Type B pancreatic cell (in vitro differentiated cells): ENCODE results near the gene PLCB3. TPM values are rescaled to one million over a fixed set of nuclear protein-coding genes. Genes with fewer than 3 reads are reported as not detected.

ENCODE experiments used
- DNase-seq: peaks from one replicate; pipeline ENCODE4 v3.0.0; 2021; ENCODE audit warnings: mixed read lengths; ENCODE audit not compliant: unreplicated experiment; ENCODE audit errors: extremely low spot score
- H3K27ac Mint-ChIP-seq: 2 replicates; pipeline ENCODE4 v1.8.0; 2021; ENCODE audit warnings: mild to moderate bottlenecking, mixed read lengths
- H3K27me3 Mint-ChIP-seq: 2 replicates; pipeline ENCODE4 v1.8.0; 2021; ENCODE audit warnings: mixed read lengths
- H3K36me3 Mint-ChIP-seq: 2 replicates; pipeline ENCODE4 v1.8.0; 2021; ENCODE audit warnings: mixed read lengths
- H3K4me1 Mint-ChIP-seq: one replicate; pipeline ENCODE4 v1.8.0; 2021; ENCODE audit warnings: mixed read lengths; ENCODE audit not compliant: unreplicated experiment
- H3K4me3 Mint-ChIP-seq: 2 replicates; pipeline ENCODE4 v1.8.0; 2021; ENCODE audit warnings: mild to moderate bottlenecking, mixed read lengths
- H3K9me3 Mint-ChIP-seq: 2 replicates; pipeline ENCODE4 v1.8.0; 2021; ENCODE audit warnings: mixed read lengths
- total RNA-seq: library from RNA; stranded (reverse); gene quantifications from 2 replicates; pipeline ENCODE4 v1.2.1, GENCODE V29; 2021; ENCODE audit warnings: low replicate concordance
- TF ChIP-seq, protein P1 (sequence below): fragments of 200-600 bp; sonication (generic); conservative IDR thresholded peaks from 2 replicates; pipeline ENCODE4 v1.5.0; 2021; ENCODE audit warnings: antibody characterized with exemption, mild to moderate bottlenecking

The PLCB3 gene
- total RNA-seq, 1 donor from 2014 or later: 40.7 TPM

DNA sequence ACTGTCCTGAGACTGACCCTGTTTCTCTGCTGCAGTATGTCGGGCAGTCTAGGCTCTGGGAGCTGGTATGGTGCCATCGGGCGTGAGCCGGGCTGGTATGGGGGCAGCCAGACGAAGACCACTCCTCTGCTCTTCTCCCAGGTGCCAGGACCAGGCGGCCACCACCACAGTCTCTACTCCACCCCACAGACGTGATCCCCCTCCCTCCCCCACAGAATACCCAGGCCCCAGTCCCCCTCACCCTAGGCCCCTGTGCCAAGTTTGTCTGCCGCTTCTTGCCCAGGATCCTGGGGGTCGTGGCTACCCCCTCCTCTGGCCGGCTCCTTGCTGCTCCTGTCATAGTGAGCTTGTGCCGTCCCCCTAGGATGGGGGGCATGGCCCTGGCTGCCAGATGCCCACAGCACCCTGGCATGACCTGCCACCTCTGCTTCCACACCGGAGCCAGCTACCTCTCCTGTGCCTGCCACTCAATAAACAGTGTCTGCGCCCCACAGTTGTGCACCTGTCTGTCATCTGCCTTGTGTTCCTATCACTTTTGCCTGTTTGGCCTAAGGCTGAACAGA is 37.8 kb downstream of the PLCB3 start:
- TF ChIP-seq, protein P1, sequence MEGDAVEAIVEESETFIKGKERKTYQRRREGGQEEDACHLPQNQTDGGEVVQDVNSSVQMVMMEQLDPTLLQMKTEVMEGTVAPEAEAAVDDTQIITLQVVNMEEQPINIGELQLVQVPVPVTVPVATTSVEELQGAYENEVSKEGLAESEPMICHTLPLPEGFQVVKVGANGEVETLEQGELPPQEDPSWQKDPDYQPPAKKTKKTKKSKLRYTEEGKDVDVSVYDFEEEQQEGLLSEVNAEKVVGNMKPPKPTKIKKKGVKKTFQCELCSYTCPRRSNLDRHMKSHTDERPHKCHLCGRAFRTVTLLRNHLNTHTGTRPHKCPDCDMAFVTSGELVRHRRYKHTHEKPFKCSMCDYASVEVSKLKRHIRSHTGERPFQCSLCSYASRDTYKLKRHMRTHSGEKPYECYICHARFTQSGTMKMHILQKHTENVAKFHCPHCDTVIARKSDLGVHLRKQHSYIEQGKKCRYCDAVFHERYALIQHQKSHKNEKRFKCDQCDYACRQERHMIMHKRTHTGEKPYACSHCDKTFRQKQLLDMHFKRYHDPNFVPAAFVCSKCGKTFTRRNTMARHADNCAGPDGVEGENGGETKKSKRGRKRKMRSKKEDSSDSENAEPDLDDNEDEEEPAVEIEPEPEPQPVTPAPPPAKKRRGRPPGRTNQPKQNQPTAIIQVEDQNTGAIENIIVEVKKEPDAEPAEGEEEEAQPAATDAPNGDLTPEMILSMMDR: no peak
- peaks cover 10% of the 10 kb centered on the region for H3K36me3 Mint-ChIP-seq
- no peaks in the 10 kb centered on the region for H3K9me3 Mint-ChIP-seq
- H3K27ac Mint-ChIP-seq: no peak overlapping the region
- H3K4me1 Mint-ChIP-seq: peaks cover 9% of the 10 kb centered on the region
- DNase-seq: no peak
- H3K27me3 Mint-ChIP-seq: peaks cover 41% of the 10 kb centered on the region
- peak overlapping the region; percentile 44 for H3K4me3 Mint-ChIP-seq

DNA sequence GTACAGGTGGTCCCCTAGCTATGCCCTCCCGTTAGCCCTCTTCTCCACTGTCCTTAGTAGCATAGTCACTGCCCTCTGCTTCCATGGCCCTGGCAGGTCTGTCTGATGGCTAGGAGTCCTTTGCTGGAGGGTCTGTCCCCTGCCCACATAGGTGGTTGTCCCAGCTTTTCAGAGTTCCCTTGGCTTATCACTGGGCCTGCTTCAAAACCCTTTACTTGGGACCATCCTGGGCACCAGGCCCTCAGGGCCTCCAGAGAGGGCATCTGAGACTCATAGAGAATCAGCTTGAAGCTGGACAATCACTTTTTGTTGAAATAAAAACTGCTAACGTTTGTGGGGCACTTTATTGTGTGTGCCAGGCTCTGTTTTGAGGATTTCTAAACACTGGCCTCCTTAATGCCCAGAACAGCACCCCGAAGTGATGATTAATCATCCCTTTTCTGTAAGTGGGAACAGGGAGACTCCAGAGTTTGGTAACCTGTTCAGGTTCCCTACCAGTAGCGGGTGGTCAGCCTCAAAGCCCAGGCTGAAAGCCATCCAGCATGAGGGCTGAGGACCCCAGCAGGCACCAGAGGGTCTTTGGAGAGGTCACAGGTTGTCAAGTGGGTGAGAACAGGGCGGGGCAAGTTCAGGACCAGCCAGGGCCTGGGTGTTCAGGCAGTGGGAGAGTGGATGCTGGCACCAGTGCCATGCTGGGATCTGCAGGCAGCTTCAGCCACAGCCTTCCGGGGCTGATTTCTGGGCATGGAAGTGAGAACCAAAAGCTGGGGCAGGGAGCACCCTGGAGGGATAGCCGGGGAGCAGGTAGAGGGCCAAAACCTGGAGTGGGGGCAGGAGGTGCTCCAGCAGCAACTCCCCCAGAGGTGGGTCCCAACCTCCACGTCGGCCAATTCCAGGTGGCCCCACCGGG is 39.3 kb downstream of the PLCB3 start:
- no peak for DNase-seq
- Mint-ChIP-seq H3K36me3 (peaks cover 10% of the 10 kb centered on the region), H3K27ac (no peak overlapping the region), H3K4me3 (peak overlapping the region; percentile 81), H3K27me3 (peaks cover 56% of the 10 kb centered on the region), H3K4me1 (peaks cover 9% of the 10 kb centered on the region), H3K9me3 (no peaks in the 10 kb centered on the region)
- TF ChIP-seq, protein P1: no peak

DNA sequence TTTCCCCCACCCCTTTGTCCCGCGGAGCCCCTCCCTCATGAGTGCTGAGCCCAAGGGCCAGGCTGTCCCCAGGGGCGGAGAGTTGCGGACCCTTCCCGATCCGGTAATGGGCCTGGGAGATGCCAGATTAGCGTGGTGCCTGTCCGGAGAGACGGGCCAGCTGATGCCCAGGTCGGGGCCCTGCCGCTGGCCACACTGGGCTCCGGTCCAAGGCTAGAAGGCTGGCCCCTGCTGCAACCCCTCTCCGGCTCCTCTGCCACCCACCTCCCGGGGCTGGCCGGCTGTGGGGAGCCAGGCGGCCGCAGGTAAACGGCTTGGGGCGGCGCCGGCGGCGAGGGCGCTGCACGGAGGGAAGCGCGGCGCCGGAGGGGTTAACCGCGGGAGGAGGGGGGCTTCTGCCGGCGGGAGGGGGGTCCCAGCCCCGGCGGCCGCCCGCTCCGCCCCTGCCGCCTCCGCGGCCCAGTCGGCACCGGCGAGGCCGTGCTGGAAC is 40.0 kb downstream of the PLCB3 start, which contains the start of gene KCNK4:
Gene KCNK4, plus strand, starts transcription at position 41 of the 490 bp plus-strand sequence. CDS start 1,717 bp downstream, outside the sequence.
- H3K27ac Mint-ChIP-seq: no peak within 1 kb of the TSS
- H3K27me3 Mint-ChIP-seq: peaks cover 63% of the 10 kb centered on the region
- no peaks in the 10 kb centered on the region for H3K9me3 Mint-ChIP-seq
- peaks cover 9% of the 10 kb centered on the region for H3K4me1 Mint-ChIP-seq
- H3K4me3 Mint-ChIP-seq: peak within 1 kb of the TSS; percentile 81
- H3K36me3 Mint-ChIP-seq: peaks cover 10% of the 10 kb centered on the region
- TF ChIP-seq, protein P1: no peak
- DNase-seq: no peak

DNA sequence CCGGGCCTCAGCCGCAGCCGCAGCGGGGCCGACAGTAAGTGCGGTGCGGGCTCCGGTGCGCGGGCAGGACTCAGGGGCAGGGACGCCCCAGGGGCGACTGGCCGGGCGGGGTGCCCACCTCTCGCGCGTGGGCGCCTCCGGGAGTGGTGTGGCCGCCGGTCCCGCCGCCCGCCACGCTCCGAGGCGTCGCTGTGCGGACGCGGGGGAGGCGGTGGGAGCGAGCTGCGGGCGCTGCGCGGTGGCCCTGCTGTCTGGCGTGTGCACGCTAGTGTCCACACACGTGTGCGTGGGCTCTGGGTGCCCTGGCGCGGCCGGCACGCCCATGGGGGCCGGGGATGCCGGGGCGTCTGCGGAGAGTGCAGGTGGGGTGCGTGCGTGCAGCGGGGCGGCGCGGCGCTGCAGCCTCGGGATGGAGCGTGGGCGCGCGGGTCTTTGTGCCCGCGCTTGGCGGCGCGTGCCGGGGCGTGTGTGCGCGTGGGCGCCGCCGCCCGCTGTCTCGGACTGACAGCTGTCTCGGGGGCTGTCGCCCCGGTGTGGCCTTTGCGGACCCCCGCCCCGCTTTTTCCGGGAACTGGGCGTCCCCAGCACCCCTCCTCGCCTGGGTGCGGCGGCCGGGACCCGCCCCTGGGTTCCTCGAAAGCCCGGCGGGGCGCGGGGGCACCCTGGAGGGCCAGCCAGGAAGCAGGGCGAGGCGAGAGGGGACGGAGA is 40.6 kb downstream of the PLCB3 start:
- TF ChIP-seq, protein P1: no peak
- H3K27me3 Mint-ChIP-seq: peaks cover 69% of the 10 kb centered on the region
- no peak for DNase-seq
- no peaks in the 10 kb centered on the region for H3K9me3 Mint-ChIP-seq
- no peak overlapping the region for H3K4me3 Mint-ChIP-seq
- no peak overlapping the region for H3K27ac Mint-ChIP-seq
- H3K36me3 Mint-ChIP-seq: peaks cover 10% of the 10 kb centered on the region
- H3K4me1 Mint-ChIP-seq: peaks cover 3% of the 10 kb centered on the region

DNA sequence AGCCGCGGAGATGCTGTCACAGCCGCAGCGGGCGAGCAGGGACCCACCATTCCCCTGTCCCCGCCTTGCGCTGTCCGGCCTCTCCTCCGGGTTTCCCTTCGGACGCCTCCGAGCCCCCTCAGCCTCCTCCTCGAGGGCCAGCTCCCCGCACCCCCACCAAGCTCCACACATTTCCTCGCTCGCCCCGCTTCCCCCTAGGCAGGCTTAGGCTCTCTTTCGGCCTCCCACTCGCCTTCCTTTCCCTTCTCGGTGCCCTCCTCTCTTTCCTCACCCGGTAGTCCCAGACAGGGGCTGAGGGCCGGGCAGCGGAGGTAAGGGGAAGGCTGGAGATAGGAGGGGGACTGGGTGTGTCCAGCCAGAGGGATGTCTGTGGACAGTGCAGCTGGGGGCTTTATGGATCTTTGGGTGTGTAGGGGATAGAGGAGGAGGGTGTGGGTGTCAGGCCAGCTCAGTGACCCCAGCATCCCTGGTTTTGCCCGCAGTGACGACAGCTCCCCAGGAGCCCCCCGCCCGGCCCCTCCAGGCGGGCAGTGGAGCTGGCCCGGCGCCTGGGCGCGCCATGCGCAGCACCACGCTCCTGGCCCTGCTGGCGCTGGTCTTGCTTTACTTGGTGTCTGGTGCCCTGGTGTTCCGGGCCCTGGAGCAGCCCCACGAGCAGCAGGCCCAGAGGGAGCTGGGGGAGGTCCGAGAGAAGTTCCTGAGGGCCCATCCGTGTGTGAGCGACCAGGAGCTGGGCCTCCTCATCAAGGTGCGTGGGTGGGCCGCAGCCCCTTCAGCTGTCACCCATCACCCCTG is 41.3 kb downstream of the PLCB3 start:
- H3K27ac Mint-ChIP-seq: no peak overlapping the region
- H3K27me3 Mint-ChIP-seq: peaks cover 76% of the 10 kb centered on the region
- TF ChIP-seq, protein P1: no peak
- peak overlapping the region; percentile 54 for H3K4me3 Mint-ChIP-seq
- peaks cover 10% of the 10 kb centered on the region for H3K36me3 Mint-ChIP-seq
- no peaks in the 10 kb centered on the region for H3K9me3 Mint-ChIP-seq
- DNase-seq: no peak
- no peaks in the 10 kb centered on the region for H3K4me1 Mint-ChIP-seq
